SU-DHL-6 (cell line): ENCODE data around the gene MARF1.

Source experiments
- EZH2phosphoT487 ChIP-seq: fragments of 200-600 bp; sonication (generic), shearing (Covaris generic); conservative IDR thresholded peaks from 2 replicates; pipeline ENCODE4 v1.6.1; 2018; ENCODE audit warnings: mild to moderate bottlenecking, antibody characterized with exemption, low read length, moderate library complexity, mixed read lengths
- TF ChIP-seq, protein P1 (sequence below): fragments of 200-600 bp; sonication (generic); IDR thresholded peaks from one replicate; pipeline ENCODE4 v1.5.1; 2017; ENCODE audit warnings: antibody characterized with exemption, mild to moderate bottlenecking, low read length, moderate library complexity; ENCODE audit not compliant: insufficient read depth, poor library complexity, severe bottlenecking

DNA sequence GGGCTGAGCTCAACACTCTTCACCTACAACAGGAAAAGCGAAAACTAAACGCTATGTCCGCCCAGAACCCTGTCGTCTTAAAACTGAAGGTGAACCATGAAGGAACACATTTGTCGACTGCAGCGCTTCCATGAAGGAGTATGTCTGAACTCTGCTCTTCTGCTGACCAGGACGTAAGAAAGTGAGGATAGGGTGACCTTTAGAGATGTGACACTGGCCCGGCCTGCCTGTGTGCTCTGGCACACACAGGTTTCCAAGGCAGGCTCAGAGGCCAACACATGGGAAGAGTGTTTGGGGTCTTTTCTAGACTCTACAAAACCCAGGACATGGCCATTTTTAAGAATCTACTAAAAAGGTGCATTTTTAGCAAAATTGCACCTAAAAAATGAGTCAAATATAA is 21.1 kb downstream of the MARF1 start:
- TF ChIP-seq, protein P1, sequence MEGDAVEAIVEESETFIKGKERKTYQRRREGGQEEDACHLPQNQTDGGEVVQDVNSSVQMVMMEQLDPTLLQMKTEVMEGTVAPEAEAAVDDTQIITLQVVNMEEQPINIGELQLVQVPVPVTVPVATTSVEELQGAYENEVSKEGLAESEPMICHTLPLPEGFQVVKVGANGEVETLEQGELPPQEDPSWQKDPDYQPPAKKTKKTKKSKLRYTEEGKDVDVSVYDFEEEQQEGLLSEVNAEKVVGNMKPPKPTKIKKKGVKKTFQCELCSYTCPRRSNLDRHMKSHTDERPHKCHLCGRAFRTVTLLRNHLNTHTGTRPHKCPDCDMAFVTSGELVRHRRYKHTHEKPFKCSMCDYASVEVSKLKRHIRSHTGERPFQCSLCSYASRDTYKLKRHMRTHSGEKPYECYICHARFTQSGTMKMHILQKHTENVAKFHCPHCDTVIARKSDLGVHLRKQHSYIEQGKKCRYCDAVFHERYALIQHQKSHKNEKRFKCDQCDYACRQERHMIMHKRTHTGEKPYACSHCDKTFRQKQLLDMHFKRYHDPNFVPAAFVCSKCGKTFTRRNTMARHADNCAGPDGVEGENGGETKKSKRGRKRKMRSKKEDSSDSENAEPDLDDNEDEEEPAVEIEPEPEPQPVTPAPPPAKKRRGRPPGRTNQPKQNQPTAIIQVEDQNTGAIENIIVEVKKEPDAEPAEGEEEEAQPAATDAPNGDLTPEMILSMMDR = no peak
- no peak for TF ChIP-seq EZH2phosphoT487
